ENCODE results near the gene IQCM.

Gene IQCM

DNA sequence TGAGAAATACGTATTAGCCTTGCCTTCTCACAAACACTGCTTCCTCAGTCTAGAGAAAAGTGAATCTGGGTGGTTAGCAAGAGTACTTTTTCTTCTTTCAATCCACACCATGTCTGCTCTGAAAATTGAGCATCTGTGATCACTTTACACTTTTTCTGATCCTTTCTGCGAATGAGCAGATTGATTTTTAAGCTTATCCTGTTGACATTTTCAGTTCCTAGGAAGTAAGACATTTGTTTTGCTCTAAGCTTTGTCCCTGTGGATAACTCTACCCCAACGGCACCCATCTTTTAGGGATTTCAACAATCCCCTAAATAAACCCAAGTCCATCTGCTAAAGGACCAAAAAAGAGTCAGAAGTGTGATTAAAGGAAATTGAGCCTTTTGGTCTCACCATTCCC, 487.5 kb downstream of the IQCM start:
- no peak for TF ChIP-seq GATA2 (IDR thresholded peaks at IDR 0.05; ENCODE audit: low read depth, low read length)
- no peak for TF ChIP-seq GATA3 (IDR thresholded peaks at IDR 0.05; ENCODE audit: low read depth, low read length)

DNA sequence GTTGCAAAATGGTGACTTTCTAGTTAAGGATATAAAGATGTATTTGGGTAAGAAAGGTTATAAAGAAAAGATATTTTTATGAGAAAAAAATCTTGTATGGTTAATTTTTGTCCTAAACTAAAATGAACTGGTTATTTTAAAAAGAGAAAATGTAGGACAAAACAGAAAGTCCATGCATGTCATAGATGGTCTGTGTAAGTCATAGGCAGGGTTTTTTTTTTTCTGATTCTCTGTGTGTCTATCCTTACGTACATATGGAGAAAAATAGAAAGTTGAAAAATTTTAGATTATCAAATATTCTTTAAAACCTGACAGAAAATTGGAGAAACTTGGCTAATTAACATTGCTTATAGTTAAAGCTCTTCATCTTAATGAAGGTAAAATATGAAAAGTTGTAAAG, 493.4 kb downstream of the IQCM start:
- TF ChIP-seq GATA3 (IDR thresholded peaks at IDR 0.05; ENCODE audit: low read depth, low read length): no peak
- TF ChIP-seq GATA2 (IDR thresholded peaks at IDR 0.05; ENCODE audit: low read depth, low read length): no peak

- TF ChIP-seq GATA3 (IDR thresholded peaks at IDR 0.05; ENCODE audit: low read depth, low read length): no peak
- TF ChIP-seq GATA2 (IDR thresholded peaks at IDR 0.05; ENCODE audit: low read depth, low read length): no peak
Observed at GRCh38 chr4:149321438-149321837, 494.2 kb downstream of the IQCM start.

- TF ChIP-seq GATA2 (IDR thresholded peaks at IDR 0.05; ENCODE audit: low read depth, low read length) (no peak), GATA3 (IDR thresholded peaks at IDR 0.05; ENCODE audit: low read depth, low read length) (no peak)
Observed at GRCh38 chr4:149311076-149311475, 504.6 kb downstream of the IQCM start.

DNA sequence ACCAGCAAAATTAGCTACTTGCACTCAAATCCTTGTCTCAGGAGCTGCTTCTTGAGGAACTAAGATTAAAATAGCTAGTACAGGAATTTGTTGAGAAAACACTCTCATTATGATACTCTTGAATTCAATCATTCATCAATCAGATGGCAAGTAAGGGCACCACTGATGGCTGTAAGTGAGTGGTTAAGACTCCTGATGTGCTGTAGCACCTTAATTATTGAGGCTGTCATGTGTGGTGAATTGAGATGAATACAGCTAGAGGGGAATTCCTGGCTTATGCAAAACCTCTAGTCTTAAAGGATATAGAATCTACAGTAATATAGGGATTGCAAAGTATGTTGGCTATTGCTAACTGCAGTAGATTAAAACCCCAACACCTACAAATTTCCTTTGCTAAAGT, 509.1 kb downstream of the IQCM start:
- no peak for TF ChIP-seq GATA3 (IDR thresholded peaks at IDR 0.05; ENCODE audit: low read depth, low read length)
- TF ChIP-seq GATA2 (IDR thresholded peaks at IDR 0.05; ENCODE audit: low read depth, low read length): no peak
